Globus pallidus (tissue), 1 donor: ENCODE measurements around the gene CDK5RAP3.

Experiments used
- DNase-seq: peaks from one replicate; pipeline ENCODE4 v3.0.0-alpha.2; 2015; ENCODE audit warnings: low spot score

CDK5RAP3 gene

GRCh38 chr17:48024149-48025039, 53.5 kb downstream of the CDK5RAP3 start:
- no peak for DNase-seq

- DNase-seq, result peak; percentile 95
Measured at GRCh38 chr17:48025040-48025903, 54.4 kb downstream of the CDK5RAP3 start.

- DNase-seq, result no peak
Measured at GRCh38 chr17:48025904-48026501, 55.1 kb downstream of the CDK5RAP3 start.

DNA sequence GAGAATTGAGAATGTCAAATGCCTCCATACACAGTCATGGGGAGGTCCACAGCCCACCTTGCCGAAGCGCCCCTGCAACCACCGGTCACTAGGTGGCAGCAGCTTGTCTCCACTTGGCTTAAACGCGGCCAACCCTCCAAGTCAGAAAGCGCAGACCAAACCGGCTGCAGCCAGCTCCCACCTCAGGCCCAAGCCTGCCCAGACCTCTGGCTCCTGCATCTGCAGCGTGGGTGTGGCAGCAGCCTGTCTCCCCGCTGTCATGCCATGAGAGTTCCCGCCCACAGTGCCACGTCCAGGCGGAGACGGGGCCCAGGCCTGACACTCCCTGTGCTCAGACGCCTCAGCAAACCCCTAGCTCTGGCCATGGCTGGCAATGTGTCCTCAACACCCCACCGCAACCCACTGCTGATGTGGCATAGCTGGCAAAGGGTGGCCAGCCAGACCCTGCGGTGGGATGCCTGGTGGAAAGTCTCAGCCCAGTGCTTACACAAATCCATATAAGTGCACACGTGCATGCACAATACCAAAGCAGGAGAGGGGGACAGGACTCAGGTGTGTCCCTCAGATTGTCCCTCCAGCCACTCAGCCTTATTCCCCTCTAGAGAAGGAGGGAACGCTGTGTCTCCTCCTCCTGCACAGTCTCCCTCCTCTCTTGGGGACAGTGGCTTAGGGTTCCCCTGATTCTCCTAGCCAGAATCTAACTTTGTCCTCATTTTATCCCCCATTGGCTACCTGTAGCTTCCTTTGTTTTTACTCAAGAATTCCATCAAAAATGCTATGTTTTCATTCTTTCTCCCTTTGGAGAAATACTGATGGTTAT, 55.8 kb downstream of the CDK5RAP3 start:
- DNase-seq, result peak; percentile 76

- no peak for DNase-seq
Measured at GRCh38 chr17:48027322-48027981, 56.5 kb downstream of the CDK5RAP3 start.

- no peak for DNase-seq
Measured at GRCh38 chr17:48028736-48029135, 57.8 kb downstream of the CDK5RAP3 start.

DNA sequence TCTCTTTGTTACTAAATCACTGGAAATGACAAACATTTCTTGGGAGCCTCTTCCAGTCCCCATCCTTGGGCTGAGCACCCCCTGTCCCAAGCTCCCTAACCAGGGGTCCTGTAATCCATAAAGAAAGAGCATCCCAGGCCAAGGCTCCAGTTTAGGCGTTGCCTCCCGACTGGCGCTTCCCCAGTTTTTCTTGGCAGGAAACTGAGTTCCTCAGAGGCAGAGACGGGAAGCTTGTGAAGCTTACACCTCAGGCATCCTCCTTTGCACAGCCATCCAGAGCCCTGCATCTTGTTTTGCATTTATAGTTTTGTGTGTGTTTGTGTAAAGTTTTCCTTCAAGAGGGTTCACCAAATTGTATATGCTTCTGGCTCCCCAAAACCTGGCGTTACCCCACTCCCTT, 59.6 kb downstream of the CDK5RAP3 start:
- DNase-seq, result no peak
